AG04449 (cell line): Measurements from ENCODE around the gene ACAA1.

Experiments
- CTCF ChIA-PET: fragments of 350-600 bp; formaldehyde crosslinking; extraction: SDS; loops from one replicate; lab custom pipeline; 2021; ENCODE audit warnings: antibody characterized with exemption; lab: Yijun Ruan, JAX
- POLR2A ChIA-PET: fragments of 400-600, 350-600 bp; formaldehyde crosslinking; extraction: SDS; loops from one replicate; lab custom pipeline; 2020; ENCODE audit warnings: antibody characterized with exemption, inconsistent platforms; lab: Yijun Ruan, JAX
- DNase-seq: peaks from one replicate; pipeline ENCODE4 v3.0.0-alpha.2; 2010; ENCODE audit warnings: low read depth, low spot score
- H3K4me3 ChIP-seq: 2 replicates; pipeline ENCODE4 v1.5.1; 2011; ENCODE audit warnings: low read depth, mild to moderate bottlenecking, control low read depth, low read length
- CTCF ChIP-seq: IDR thresholded peaks from one replicate; pipeline ENCODE4 v1.5.1; 2011; ENCODE audit warnings: mild to moderate bottlenecking, moderate library complexity, low read length, control low read depth, inconsistent platforms; ENCODE audit not compliant: insufficient read depth; ENCODE audit errors: missing control alignments

ACAA1 gene

GRCh38 chr3:38114875-38115644 lies 21.9 kb downstream of the ACAA1 start:
- CTCF ChIA-PET = interaction anchor here (1.5 to 6.1 kb wide), 6 partner anchors 7 to 366 kb away, joined by 5 to 51 read pairs (median 27); no protein-coding TSS in a partner anchor
- DNase-seq = no peak
- POLR2A ChIA-PET = no interaction called here
- H3K4me3 ChIP-seq = no peak overlapping the region
- TF ChIP-seq CTCF = no peak

GRCh38 chr3:38114052-38114874 lies 22.7 kb downstream of the ACAA1 start:
- DNase-seq = no peak
- CTCF ChIA-PET = interaction anchor here (0.5 to 1.5 kb wide), 3 partner anchors 133 to 366 kb away, joined by 3 to 5 read pairs (median 3); no protein-coding TSS in a partner anchor
- TF ChIP-seq CTCF = no peak
- no peak overlapping the region for H3K4me3 ChIP-seq
- POLR2A ChIA-PET = no interaction called here

- no peak for TF ChIP-seq CTCF
- no peak overlapping the region for H3K4me3 ChIP-seq
- CTCF ChIA-PET = no interaction called here
- no peak for DNase-seq
- POLR2A ChIA-PET = no interaction called here
Measured at GRCh38 chr3:38112378-38112761, 24.6 kb downstream of the ACAA1 start.

GRCh38 chr3:38111696-38112377 lies 25.1 kb downstream of the ACAA1 start:
- H3K4me3 ChIP-seq = no peak overlapping the region
- POLR2A ChIA-PET = no interaction called here
- no peak for DNase-seq
- CTCF ChIA-PET = interaction anchor here (1.1 kb wide), 1 partner anchor 369 kb away, joined by 3 read pairs; no protein-coding TSS in a partner anchor
- no peak for TF ChIP-seq CTCF

- ChIA-PET CTCF (interaction anchor here (1.1 kb wide), 1 partner anchor 369 kb away, joined by 3 read pairs; no protein-coding TSS in a partner anchor), POLR2A (no interaction called here)
- no peak for DNase-seq
- no peak overlapping the region for H3K4me3 ChIP-seq
- no peak for TF ChIP-seq CTCF
Measured at GRCh38 chr3:38111201-38111600, 25.7 kb downstream of the ACAA1 start.
